Right cardiac atrium (tissue), 5 donors: Measurements from ENCODE around the gene MCTP2. TPM values are rescaled to one million over a fixed set of nuclear protein-coding genes. Genes with fewer than 3 reads are reported as not detected.
"Not testable (repeated sequence)": the region's sequence is repeated elsewhere in the genome, so short reads cannot be mapped to it uniquely, and the experiment has no call there.

Experiments
- ATAC-seq, 2 donors: fragments of 200-7000 bp; cut with Tn5 transposase; one replicate each; pipeline versions ENCODE4 v1.8.0 to v1.9.1; 2020; ENCODE audit warnings: moderate library complexity in 2 of 2, mild to moderate bottlenecking in 1 of 2
- DNase-seq, 3 donors: peaks; one replicate each; pipeline ENCODE4 v3.0.0-alpha.2; 2020
- H3K27ac ChIP-seq: one replicate; pipeline ENCODE4 v1.5.1; 2013; ENCODE audit warnings: mild to moderate bottlenecking, low read length, control low read depth, moderate library complexity
- H3K27me3 ChIP-seq: one replicate; pipeline ENCODE4 v1.6.1; 2013; ENCODE audit not compliant: control insufficient read depth, insufficient read depth
- H3K4me1 ChIP-seq: one replicate; pipeline ENCODE4 v1.6.1; 2013; ENCODE audit warnings: low read length; ENCODE audit not compliant: control insufficient read depth, insufficient read depth
- H3K4me3 ChIP-seq: one replicate; pipeline ENCODE4 v1.5.1; 2013; ENCODE audit warnings: low read length, control low read depth
- H3K9me3 ChIP-seq: one replicate; pipeline ENCODE4 v1.6.1; 2013; ENCODE audit warnings: low read length; ENCODE audit not compliant: control insufficient read depth
- WGBS: extraction: QIAGEN DNeasy Blood & Tissue Kit; methylation state at CpG from one replicate; pipeline ENCODE4 v1.1.7; 2013; 5-methylcytosine and 5-hydroxymethylcytosine counted together
- intact Hi-C, 4 donors: fragments of 100-400 bp; cut with DNase I; formaldehyde crosslinking; loops; one replicate each; pipeline versions ENCODE4 v1.11.0 to v1.14.0; 2022 to 2023
- polyA plus RNA-seq: library from polyadenylated mRNA; stranded (reverse); fragments of 200-250 nt; gene quantifications from one replicate; pipeline ENCODE4 v1.2.3, GENCODE V29; 2013
- total RNA-seq, 4 donors: library from RNA; stranded (reverse); fragmentation: NEBNext Ultra II Directional; extraction: Animal tissue kit (Norgen Biotek cat#: 25700); gene quantifications; one replicate each; pipeline ENCODE4 v1.2.1, GENCODE V29; 2021
- donor health status: healthy with polysubstance abuse.
- donor health status: DM: no; HTN: yes; CAD: no.
- donor health status: DM: no; HTN: no; CAD: no.
- donor health status: DM: no; HTN: yes; CAD: no; lungs with severe emphysema.
- donor health status: DM: yes; HTN: yes; CAD: no.

MCTP2 gene
- total and polyA plus RNA-seq, 5 donors = 0.11 to 1.2 (median 0.72) TPM

- Histone ChIP-seq H3K4me3 (no peak overlapping the region), H3K4me1 (no peaks in the 10 kb centered on the region), H3K27ac (no peak overlapping the region), H3K27me3 (no peaks in the 10 kb centered on the region), H3K9me3 (no peaks in the 10 kb centered on the region)
- DNase-seq (no peak), ATAC-seq (no peak)
- 84% methylated on average over 1 of the region's 1 CpG for WGBS
- intact Hi-C loops = no loop called here
Observed at GRCh38 chr15:94252223-94252766, 20.9 kb downstream of the MCTP2 start.

GRCh38 chr15:94252906-94253491 is 21.6 kb downstream of the MCTP2 start:
- H3K9me3 ChIP-seq = no peaks in the 10 kb centered on the region
- no peak overlapping the region for H3K4me3 ChIP-seq
- H3K4me1 ChIP-seq = no peaks in the 10 kb centered on the region
- no peak for ATAC-seq
- intact Hi-C loops = no loop called here
- 74% methylated on average over 2 of the region's 2 CpGs for WGBS
- no peak for DNase-seq
- H3K27ac ChIP-seq = no peak overlapping the region
- no peaks in the 10 kb centered on the region for H3K27me3 ChIP-seq

GRCh38 chr15:94253742-94254141 is 22.4 kb downstream of the MCTP2 start:
- intact Hi-C loops = no loop called here
- ATAC-seq = no peak
- H3K9me3 ChIP-seq = no peaks in the 10 kb centered on the region
- H3K4me3 ChIP-seq = no peak overlapping the region
- no peak for DNase-seq
- WGBS = 78% methylated on average over 3 of the region's 3 CpGs
- H3K27ac ChIP-seq = no peak overlapping the region
- H3K4me1 ChIP-seq = no peaks in the 10 kb centered on the region
- no peaks in the 10 kb centered on the region for H3K27me3 ChIP-seq

GRCh38 chr15:94255540-94255939 is 24.2 kb downstream of the MCTP2 start:
- H3K4me3 ChIP-seq = no peak overlapping the region

GRCh38 chr15:94256511-94256910 is 25.1 kb downstream of the MCTP2 start:
- Histone ChIP-seq H3K9me3 (no peaks in the 10 kb centered on the region), H3K27me3 (no peaks in the 10 kb centered on the region), H3K4me3 (no peak overlapping the region), H3K27ac (no peak overlapping the region), H3K4me1 (no peaks in the 10 kb centered on the region)
- intact Hi-C loops = no loop called here
- 79% methylated on average over 3 of the region's 3 CpGs for WGBS
- ATAC-seq = no peak
- no peak for DNase-seq

More at GRCh38 chr15:94255540-94255939, 24.2 kb downstream of the MCTP2 start:
- Histone ChIP-seq H3K9me3 (no peaks in the 10 kb centered on the region), H3K27ac (no peak overlapping the region), H3K27me3 (no peaks in the 10 kb centered on the region), H3K4me1 (no peaks in the 10 kb centered on the region)
- ATAC-seq = no peak
- WGBS = 69% methylated on average over 4 of the region's 4 CpGs
- intact Hi-C loops = no loop called here
- DNase-seq = no peak

GRCh38 chr15:94257776-94258175 is 26.4 kb downstream of the MCTP2 start:
- H3K4me3 ChIP-seq, H3K27me3 ChIP-seq, ATAC-seq, H3K4me1 ChIP-seq, H3K27ac ChIP-seq, H3K9me3 ChIP-seq, DNase-seq, intact Hi-C loops: not testable (repeated sequence)
- 85% methylated on average over 7 of the region's 7 CpGs for WGBS

GRCh38 chr15:94258246-94258645 is 26.9 kb downstream of the MCTP2 start:
- intact Hi-C loops = no loop called here

GRCh38 chr15:94259121-94259751 is 27.9 kb downstream of the MCTP2 start:
- no peak overlapping the region for H3K27ac ChIP-seq
- H3K4me1 ChIP-seq = no peaks in the 10 kb centered on the region
- H3K4me3 ChIP-seq = no peak overlapping the region
- 81% methylated on average over 1 of the region's 1 CpG for WGBS
- no peak for DNase-seq
- intact Hi-C loops = no loop called here
- no peaks in the 10 kb centered on the region for H3K9me3 ChIP-seq
- no peak for ATAC-seq
- no peaks in the 10 kb centered on the region for H3K27me3 ChIP-seq

More at GRCh38 chr15:94258246-94258645, 26.9 kb downstream of the MCTP2 start:
- Histone ChIP-seq H3K4me3 (no peak overlapping the region), H3K27me3 (no peaks in the 10 kb centered on the region), H3K27ac (no peak overlapping the region), H3K9me3 (no peaks in the 10 kb centered on the region), H3K4me1 (no peaks in the 10 kb centered on the region)
- no peak for DNase-seq
- 95% methylated on average over 2 of the region's 2 CpGs for WGBS
- no peak for ATAC-seq

- no peak for ATAC-seq
- Histone ChIP-seq H3K9me3 (no peaks in the 10 kb centered on the region), H3K4me3 (no peak overlapping the region), H3K4me1 (no peaks in the 10 kb centered on the region), H3K27me3 (no peaks in the 10 kb centered on the region), H3K27ac (no peak overlapping the region)
- no peak for DNase-seq
- intact Hi-C loops = no loop called here
- 65% methylated on average over 3 of the region's 3 CpGs for WGBS
Observed at GRCh38 chr15:94259863-94260262, 28.5 kb downstream of the MCTP2 start.

- intact Hi-C loops = no loop called here
- WGBS = 38% methylated on average over 1 of the region's 1 CpG
- no peaks in the 10 kb centered on the region for H3K27me3 ChIP-seq
Observed at GRCh38 chr15:94262201-94262600, 30.8 kb downstream of the MCTP2 start.

GRCh38 chr15:94263341-94264273 is 32.2 kb downstream of the MCTP2 start:
- ATAC-seq (no peak), DNase-seq (no peak)
- Histone ChIP-seq H3K27ac (no peak overlapping the region), H3K4me3 (no peak overlapping the region), H3K4me1 (no peaks in the 10 kb centered on the region), H3K27me3 (no peaks in the 10 kb centered on the region), H3K9me3 (no peaks in the 10 kb centered on the region)
- WGBS = 66% methylated on average over 7 of the region's 7 CpGs
- intact Hi-C loops = no loop called here

More at GRCh38 chr15:94262201-94262600, 30.8 kb downstream of the MCTP2 start:
- Histone ChIP-seq H3K4me1 (no peaks in the 10 kb centered on the region), H3K4me3 (no peak overlapping the region), H3K27ac (no peak overlapping the region), H3K9me3 (no peaks in the 10 kb centered on the region)
- ATAC-seq (no peak), DNase-seq (no peak)
